G401.6 (cell line): Measurements from ENCODE around the gene TUBB8B.
"Not testable (repeated sequence)": the region's sequence is repeated elsewhere in the genome, so short reads cannot be mapped to it uniquely, and the experiment has no call there.

Source experiments
- FAIRE-seq: peaks from 2 replicates; lab custom pipeline; 2012; peaks lifted over from hg19 to GRCh38; lab: Jason Lieb, UNC

Gene TUBB8B

GRCh38 chr18:49176-49665, at the start of gene TUBB8B:
TUBB8B (minus strand) TSS chr18:49615; CDS start chr18:49557, 58 bp downstream.
- not testable (repeated sequence) for FAIRE-seq

- FAIRE-seq: not testable (repeated sequence)
Observed at GRCh38 chr18:97252-97914, 48.0 kb upstream of the TUBB8B start.

DNA sequence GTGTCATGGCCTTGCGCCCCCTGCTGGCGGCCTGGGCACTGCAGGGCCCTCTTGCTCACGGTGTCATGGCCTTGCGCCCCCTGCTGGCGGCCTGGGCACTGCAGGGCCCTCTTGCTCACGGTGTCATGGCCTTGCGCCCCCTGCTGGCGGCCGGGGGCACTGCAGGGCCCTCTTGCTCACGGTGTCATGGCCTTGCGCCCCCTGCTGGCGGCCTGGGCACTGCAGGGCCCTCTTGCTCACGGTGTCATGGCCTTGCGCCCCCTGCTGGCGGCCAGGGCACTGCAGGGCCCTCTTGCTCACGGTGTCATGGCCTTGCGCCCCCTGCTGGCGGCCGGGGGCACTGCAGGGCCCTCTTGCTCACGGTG, 47.3 kb upstream of the TUBB8B start:
- FAIRE-seq: not testable (repeated sequence)

DNA sequence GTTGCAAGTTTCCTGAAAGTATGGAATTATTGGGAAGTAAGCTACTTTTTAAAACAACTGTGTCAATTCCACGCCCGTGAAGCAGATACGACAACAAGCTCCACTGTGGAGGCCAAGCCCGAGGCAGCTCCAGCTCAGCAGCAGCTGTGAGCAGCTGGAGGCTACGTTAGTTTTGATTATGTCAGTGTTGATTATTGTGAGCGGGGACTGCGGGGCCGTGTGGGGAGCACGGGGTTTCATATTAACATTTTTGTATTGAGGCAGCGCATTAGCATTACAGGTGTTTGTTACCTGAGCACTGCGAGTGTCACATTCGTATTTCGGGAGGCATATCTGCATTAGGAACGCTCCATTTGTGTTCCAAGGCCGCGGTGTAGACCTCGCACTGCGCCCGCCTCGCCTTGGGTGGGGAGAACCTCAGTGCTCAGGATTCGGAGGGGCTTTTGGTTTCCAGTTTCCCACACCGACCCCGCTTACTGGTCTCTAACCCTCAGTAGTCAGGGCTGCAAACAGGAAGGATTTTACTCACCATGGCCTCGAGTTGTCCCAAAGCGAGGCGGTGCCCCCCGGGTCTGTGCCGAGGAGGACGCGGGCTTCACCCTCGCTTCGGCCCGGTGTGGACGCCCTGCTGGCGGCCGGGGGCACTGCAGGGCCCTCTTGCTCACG, 46.8 kb upstream of the TUBB8B start:
- not testable (repeated sequence) for FAIRE-seq

GRCh38 chr18:95580-95979, 46.2 kb upstream of the TUBB8B start:
- FAIRE-seq: not testable (repeated sequence)

DNA sequence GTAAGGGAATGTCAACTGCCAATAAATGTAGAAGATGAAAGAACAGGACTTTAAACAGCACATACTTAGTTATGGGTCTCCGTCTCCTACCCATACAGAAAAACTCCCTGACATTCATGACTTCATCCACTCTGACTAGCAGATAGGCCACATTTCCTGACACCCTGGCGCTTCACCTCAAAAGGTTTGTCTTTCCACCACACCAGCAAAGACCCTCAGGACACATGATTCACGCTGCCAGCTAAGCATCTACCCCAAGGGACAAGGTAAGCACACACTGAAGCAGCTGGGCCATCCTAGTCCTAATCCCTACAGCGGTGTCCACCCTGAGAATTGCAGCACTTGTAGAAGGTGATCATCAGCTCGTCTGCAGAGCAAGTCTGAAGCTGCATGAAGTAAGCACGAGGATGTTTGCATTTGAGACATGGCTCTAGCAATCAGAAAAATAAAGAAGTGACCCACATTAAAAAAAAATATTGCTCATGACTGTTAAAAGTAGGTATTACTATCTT, 44.5 kb upstream of the TUBB8B start:
- FAIRE-seq: not testable (repeated sequence)

DNA sequence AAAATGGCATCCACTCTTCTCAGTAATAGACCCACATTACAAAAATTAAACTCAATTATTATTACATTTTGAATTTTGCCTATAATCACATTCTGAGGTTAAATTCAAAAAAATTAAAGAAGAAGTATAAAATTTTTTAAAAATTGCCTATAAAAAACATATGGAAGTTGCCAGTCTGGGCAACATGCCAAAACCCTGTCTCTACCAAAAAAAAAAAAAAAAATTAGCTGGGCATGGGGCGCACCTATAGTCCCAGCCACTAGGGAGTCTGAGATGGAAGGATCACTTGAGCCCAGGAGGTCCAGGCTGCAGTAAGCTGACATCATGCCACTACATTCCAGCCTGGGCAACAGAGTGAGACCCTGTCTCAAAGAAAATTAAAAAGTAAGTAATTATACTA, 42.1 kb upstream of the TUBB8B start:
- not testable (repeated sequence) for FAIRE-seq

DNA sequence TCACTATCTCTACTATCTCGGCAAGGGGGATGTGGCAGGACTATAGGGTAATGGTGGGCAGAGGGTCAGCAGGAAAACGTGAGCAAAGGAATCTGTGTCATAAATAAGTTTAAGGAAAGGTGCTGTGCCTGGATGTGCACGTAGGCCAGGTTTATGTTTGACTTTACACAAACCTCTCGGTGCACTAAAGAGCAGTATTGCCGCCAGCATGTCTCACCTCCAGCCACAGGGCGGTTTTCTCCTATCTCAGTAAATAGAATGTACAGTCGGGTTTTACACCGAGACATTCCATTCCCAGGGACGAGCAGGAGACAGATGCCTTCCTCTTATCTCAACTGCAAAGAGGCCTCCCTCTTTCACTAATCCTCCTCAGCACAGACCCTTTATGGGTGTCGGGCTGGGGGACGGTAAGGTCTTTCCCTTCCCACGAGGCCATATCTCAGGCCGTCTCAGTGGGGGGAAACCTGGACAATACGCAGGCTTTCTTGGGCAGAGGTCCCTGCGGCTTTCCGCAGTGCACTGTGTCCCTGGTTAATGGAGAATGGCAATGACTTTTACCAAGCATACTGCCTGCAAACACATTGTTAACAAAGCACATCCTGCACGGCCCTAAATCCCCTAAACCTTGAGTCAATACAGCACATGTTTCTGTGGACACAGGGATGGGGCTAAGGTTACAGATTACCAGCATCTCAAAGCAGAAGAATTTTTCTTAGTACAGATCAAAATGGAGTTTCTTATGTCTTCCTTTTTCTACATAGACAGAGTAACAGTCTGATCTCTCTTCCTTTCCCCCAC, 41.2 kb upstream of the TUBB8B start:
- FAIRE-seq: not testable (repeated sequence)

DNA sequence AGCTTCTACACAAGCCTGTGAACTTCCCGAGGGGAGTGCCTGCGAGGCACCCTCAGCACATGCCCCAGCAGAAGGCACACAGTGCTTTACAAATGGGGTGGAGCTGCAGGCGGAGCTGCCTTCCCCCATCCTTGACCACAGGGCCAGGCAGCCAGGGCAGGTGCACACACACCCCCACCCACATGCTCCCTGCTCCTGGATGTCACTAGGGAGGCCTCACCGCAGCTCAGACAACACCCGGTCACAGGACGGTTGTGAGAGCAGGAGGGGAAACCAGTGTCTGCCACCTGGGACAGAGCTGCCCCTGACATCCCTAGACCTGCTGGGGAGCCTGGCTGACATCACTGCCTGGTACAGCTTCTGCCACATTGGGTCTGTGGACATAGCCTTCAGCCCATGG, 39.7 kb upstream of the TUBB8B start:
- not testable (repeated sequence) for FAIRE-seq

DNA sequence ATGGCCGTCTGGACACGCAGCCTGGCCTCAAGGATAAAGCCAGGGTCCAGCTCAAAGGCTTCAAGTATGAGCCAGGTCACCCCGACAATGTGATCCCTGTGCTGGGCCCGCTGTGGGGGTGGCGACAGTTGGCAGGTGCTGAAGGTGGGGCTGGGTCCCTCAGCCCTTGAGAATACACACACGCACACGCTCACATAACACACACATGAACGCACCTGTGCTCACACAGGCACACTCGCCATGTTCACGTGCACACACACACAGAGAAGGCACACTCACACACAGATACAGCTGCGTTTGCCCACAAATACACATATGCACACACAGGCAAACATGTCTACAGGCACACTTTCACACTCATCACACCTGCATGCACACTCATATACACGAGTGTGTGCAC, 35.4 kb upstream of the TUBB8B start:
- not testable (repeated sequence) for FAIRE-seq

- not testable (repeated sequence) for FAIRE-seq
Observed at GRCh38 chr18:82626-83209, 33.3 kb upstream of the TUBB8B start.

- FAIRE-seq: not testable (repeated sequence)
Observed at GRCh38 chr18:80881-81280, 31.5 kb upstream of the TUBB8B start.

DNA sequence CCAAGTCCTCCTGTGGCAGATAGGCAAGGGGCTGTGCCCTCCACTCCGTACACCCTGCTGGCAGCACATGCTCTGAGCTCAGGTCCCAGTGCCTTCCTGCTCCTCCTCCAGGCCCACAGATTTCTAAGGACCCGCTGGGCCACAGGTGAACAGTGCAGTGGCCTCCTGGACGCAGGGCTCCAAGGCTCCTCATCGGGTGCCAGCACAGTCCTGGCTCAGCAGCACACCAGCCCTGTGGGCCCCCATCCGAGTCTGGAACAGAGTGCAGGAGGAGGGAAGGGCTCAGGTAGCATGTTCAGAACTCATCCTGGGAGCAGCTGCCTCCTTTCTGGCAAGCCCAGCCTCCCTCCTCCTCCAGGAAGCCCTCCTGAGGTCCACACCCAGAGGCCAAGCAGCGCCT, 30.8 kb upstream of the TUBB8B start:
- FAIRE-seq: not testable (repeated sequence)

- FAIRE-seq: not testable (repeated sequence)
Observed at GRCh38 chr18:75525-76160, 26.2 kb upstream of the TUBB8B start.

GRCh38 chr18:73181-73777, 23.9 kb upstream of the TUBB8B start:
- FAIRE-seq: not testable (repeated sequence)

DNA sequence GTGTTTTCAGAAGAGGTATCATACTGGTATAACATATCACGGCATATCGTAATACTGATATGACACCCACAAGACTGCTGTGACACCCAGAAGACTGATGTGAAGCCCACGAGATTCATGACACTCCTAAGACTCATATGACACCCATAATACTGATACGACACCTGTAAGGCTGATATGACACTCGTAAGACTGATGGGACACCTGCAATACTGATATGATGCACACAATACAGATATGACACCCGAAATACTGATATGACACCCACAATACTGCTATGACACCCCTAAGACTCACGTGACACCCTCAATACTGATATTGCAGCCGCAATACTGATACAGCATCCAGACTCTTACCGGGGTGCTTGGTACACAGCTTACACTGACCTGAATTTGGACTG, 18.3 kb upstream of the TUBB8B start:
- FAIRE-seq: not testable (repeated sequence)

GRCh38 chr18:64279-64678, 14.9 kb upstream of the TUBB8B start:
- not testable (repeated sequence) for FAIRE-seq

DNA sequence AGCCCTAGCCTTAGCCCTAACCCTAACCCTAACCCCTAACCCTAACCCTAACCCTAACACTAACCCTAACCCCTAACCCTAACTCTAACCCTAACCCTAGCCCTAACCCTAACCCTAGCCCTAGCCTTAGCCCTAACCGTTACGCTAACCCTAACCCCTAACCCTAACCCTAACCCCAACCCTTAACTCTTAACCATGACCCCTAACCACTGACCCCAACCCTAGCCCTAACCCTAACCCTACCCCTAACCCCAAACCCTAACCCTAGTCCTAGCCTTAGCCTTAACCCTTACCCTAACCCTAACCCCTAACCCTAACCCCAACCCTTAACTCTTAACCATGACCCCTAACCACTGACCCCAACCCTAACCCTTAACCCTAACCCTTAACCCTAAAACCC, 14.2 kb upstream of the TUBB8B start:
- FAIRE-seq: not testable (repeated sequence)

- FAIRE-seq: not testable (repeated sequence)
Observed at GRCh38 chr18:54388-54787, 5.0 kb upstream of the TUBB8B start.

DNA sequence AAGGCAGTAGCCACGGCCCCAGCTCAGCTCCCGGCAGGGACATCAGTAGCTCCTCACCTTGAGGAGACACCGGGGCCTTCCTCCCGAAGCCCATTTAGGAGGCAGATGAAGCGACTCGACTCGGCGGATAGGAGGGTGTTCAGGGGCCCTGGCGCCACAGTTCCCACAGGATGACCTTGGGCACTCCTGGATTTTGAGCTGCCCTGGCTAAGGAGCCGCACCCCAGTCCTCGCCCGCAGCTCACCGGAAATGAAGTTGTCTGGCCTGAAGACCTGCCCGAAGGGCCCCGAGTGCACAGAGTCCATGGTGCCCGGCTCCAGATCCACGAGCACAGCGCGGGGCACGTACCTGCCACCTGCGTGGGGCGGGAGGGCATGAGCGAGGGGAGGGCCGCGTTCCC, 719 bp downstream of the TUBB8B start:
- FAIRE-seq: not testable (repeated sequence)

GRCh38 chr18:13177-13576, 36.2 kb downstream of the TUBB8B start:
- FAIRE-seq: not testable (repeated sequence)
